GM19035 (cell line): ENCODE measurements around the gene UPF2.

Experiments
- ATAC-seq: cut with Tn5 transposase; IDR thresholded peaks from one replicate; pipeline ENCODE4 v1.9.1; 2021; ENCODE audit not compliant: unreplicated experiment

Gene UPF2

GRCh38 chr10:11962176-11962575 lies 80.4 kb downstream of the UPF2 start:
- ATAC-seq, result no peak

GRCh38 chr10:11961771-11962170 lies 80.8 kb downstream of the UPF2 start:
- no peak for ATAC-seq

DNA sequence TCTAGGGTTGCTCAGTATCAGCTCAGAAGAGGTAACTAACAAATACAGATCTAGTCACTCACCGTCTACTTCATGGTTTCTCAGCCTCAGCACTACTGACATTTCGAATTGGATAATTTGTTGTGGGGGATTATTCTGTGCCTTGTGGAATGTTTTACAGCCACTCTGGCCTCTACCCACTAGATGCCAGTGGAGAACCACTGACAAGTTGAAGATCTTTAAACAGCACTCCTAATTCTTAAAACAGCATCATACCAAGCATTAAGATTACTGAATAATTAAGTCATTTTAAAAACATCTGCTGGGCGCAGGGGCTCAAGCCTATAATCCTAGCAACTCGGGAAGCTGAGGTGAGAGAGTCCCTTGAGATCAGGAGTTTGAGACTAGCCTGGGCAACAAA lies 82.6 kb downstream of the UPF2 start:
- ATAC-seq, result no peak

- no peak for ATAC-seq
These were observed 83.7 kb downstream of the UPF2 start for GRCh38 chr10:11958956-11959355.

- no peak for ATAC-seq
These were observed 90.9 kb downstream of the UPF2 start for GRCh38 chr10:11951695-11952094.

DNA sequence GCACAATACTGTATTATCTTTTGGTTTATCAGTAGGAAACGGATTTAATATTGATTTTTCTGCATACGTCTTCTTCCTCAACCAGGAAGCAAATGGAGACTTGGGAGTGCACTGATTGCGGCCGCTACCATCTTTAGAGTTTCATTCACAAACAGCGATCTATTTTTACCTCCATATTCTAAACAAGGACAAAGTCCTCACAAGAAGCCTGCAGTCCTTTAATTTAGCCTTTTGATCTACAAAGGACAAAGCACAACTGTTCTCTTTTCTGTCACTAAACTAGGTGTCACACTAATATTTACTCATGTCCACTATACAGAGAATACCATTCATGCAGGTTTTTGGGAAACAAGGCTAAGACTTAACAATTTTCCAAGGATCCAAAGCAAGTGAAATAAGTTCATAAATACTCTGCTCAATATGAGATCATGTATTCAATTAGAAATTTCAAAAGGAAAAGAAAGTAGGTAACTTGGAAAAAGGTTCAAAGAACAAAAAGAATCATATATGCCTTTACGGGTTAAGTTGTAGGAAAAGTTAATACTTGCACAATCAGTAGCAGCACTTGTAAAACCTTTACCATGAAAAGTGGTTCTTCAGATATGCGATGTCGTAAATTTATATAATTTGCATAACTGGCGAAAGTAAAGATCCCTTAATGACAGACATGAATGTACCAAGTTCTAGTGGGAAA lies 92.1 kb downstream of the UPF2 start:
- no peak for ATAC-seq

- ATAC-seq, result no peak
These were observed 93.5 kb downstream of the UPF2 start for GRCh38 chr10:11949152-11949551.

GRCh38 chr10:11946652-11947051 lies 96.0 kb downstream of the UPF2 start:
- ATAC-seq, result no peak

GRCh38 chr10:11936389-11937152 lies 106.0 kb downstream of the UPF2 start:
- ATAC-seq, result no peak

DNA sequence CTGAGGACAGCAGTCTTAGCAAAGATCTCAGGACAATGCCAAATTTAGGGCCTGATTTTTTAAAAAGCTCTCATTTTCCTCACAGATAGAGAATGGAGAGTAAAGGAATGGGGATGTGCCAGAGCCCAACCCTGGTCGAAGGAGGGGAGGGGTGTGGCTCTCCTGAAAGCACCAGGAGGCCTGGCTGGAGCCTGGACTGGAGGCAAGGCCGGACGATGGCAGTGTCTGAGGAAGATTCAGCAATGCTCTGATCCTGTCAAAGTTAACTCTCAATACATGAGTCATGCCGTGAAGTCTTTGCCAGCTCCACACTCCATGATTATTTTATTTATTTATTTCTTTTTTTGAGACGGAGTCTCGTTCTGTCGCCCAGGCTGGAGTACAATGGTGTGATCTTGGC lies 108.3 kb downstream of the UPF2 start:
- no peak for ATAC-seq

- no peak for ATAC-seq
These were observed 108.9 kb downstream of the UPF2 start for GRCh38 chr10:11933577-11934223.

DNA sequence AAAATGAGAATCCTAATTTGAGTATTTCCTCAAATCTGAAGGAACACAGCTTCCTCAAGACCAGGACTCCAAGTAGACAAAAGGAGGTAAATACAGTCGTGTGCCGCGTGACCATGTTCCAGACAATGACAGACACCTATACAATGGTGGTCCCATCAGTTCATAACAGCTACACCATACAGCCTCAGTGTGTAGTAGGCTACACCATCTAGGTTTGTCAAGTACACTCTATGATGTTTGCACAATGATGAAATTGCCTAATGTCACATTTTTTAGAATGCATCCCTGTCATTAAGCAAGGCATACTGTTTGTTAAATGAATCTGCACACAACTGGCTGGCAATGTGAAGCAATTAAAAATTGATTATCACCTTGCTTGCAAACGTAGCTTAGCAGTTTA lies 111.6 kb downstream of the UPF2 start:
- no peak for ATAC-seq

DNA sequence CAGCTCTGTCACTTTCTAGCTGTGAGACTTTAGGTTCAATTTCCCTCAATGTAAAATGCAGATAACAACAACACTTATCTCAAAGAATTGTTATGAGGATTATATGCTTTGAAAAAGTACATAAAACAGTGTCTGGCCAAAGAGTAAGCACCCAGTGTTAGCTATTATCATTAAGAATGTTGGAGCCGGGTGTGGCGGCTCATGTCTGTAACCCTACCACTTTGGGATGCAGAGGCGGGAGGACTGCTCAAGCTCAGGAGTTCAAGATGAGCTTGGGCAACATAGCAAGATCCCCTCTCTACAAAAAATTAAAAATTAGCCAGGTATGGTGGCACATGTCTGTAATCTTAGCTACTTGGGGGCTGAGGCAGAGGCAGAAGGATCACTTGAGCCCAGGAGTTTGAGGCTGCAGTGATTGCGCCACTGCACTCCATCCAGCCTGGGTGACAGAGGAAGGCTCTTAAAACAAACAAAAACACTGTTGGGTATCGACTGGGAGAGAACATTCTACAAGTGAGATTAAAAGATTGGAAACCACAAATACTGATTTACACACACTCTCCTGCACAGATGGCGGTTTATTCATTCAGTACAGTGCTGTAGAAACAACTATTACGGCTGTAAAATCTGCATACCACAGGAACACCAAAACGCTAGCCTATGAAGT lies 112.2 kb downstream of the UPF2 start:
- no peak for ATAC-seq

DNA sequence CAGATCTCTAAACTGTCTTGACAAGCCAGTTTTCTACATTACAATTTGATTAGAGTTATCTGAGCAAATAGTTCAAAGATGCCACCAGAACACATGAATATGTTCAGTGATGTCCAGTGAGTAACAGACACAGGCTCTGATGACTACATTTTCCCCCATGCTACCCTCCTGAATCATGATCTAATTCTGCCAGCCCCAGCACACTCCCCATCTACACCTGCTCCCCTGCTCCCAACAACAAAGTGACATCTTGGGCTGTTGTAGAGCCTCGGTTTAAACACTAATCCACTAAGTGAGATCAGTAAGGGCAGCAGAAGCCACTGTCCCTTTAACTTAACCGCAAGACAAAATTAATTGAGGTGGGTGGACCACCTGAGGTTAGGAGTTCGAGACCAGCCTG lies 114.9 kb downstream of the UPF2 start:
- no peak for ATAC-seq

DNA sequence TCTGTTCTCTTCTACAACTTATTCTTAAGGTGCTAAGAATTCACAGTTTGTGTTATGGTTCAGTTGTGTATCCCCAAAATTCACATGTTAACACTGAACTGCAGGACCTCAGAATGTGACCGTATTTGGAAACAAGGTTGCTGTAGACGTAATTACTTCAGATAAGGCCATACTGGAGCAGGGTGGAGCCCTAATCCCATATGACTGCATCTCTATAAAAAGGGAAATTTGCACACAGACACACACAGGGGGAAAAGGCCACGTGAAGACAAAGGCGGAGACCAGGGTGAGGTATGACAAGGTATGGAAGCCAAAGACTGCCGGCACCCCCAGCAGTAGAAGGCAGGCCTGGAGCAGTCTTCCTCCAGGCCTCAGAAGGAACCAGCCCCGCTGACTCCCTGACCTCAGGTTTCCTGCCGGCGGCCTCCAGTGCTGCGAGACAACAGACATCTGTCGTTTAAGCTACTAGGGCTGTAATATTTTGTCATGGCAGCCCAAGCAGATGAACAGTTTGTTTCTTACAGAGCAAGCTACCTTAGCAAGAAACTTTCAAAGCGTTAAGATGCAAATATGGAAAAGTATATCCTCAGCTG lies 120.7 kb downstream of the UPF2 start:
- ATAC-seq, result no peak

DNA sequence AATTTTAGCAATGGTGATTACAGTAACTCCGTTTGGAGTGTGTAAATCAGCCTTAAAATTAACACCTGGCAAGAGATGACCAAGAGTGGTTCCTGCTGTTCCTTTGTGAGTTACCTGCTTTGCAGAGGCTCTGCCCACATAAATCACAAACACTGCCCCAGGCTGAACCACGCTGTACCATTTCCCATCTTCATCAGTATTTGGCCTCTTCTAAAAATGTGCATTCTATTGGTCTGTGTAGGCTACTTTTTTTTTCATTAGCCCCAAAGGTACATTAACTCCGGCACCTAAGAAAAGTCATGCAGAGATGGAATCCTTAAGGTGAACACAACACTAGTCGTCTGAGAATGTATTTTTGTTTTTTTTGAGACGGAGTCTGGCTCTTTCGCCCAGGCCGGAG lies 123.3 kb downstream of the UPF2 start:
- no peak for ATAC-seq

GRCh38 chr10:11918384-11918783 lies 124.2 kb downstream of the UPF2 start:
- ATAC-seq, result no peak

- ATAC-seq, result no peak
These were observed 129.4 kb downstream of the UPF2 start for GRCh38 chr10:11913079-11913641.

GRCh38 chr10:11910102-11910501 lies 132.5 kb downstream of the UPF2 start:
- no peak for ATAC-seq

- ATAC-seq, result no peak
These were observed 133.0 kb downstream of the UPF2 start for GRCh38 chr10:11909618-11910017.

- ATAC-seq, result no peak
These were observed 133.6 kb downstream of the UPF2 start for GRCh38 chr10:11908991-11909390.
